Urinary bladder (tissue), 4 donors: ENCODE measurements around the gene DRAXIN. TPM values are rescaled to one million over a fixed set of nuclear protein-coding genes. Genes with fewer than 3 reads are reported as not detected.

Experiments
- DNase-seq: peaks from one replicate; pipeline ENCODE4 v3.0.0-alpha.2; 2015; ENCODE audit errors: extremely low spot score
- H3K27ac ChIP-seq: one replicate; pipeline ENCODE4 v1.5.1; 2013; ENCODE audit warnings: low read depth, mild to moderate bottlenecking, moderate library complexity
- H3K36me3 ChIP-seq: one replicate; pipeline ENCODE4 v1.6.1; 2013; ENCODE audit warnings: mild to moderate bottlenecking, moderate library complexity; ENCODE audit not compliant: insufficient read depth
- H3K4me1 ChIP-seq: one replicate; pipeline ENCODE4 v1.6.1; 2013; ENCODE audit warnings: mild to moderate bottlenecking, moderate library complexity; ENCODE audit not compliant: insufficient read depth
- H3K4me3 ChIP-seq: one replicate; pipeline ENCODE4 v1.5.1; 2013; ENCODE audit warnings: low read depth, low read length
- WGBS: extraction: QIAGEN DNeasy Blood & Tissue Kit; methylation state at CpG from one replicate; pipeline ENCODE4 v1.1.7; 2013; 5-methylcytosine and 5-hydroxymethylcytosine counted together
- polyA plus RNA-seq: library from polyadenylated mRNA; stranded (reverse); fragments of 200-250 nt; gene quantifications from one replicate; pipeline ENCODE4 v1.2.3, GENCODE V29; 2013
- total RNA-seq: library from RNA; depleted of rRNA; stranded (reverse); fragments of >200 nt; gene quantifications from one replicate; pipeline ENCODE4 v1.2.3, GENCODE V29; 2014
- donor health status: healthy with polysubstance abuse.
- donor health status: healthy.

DRAXIN gene
- total and polyA plus RNA-seq, 2 donors: 0.01 to 0.21 TPM

DNA sequence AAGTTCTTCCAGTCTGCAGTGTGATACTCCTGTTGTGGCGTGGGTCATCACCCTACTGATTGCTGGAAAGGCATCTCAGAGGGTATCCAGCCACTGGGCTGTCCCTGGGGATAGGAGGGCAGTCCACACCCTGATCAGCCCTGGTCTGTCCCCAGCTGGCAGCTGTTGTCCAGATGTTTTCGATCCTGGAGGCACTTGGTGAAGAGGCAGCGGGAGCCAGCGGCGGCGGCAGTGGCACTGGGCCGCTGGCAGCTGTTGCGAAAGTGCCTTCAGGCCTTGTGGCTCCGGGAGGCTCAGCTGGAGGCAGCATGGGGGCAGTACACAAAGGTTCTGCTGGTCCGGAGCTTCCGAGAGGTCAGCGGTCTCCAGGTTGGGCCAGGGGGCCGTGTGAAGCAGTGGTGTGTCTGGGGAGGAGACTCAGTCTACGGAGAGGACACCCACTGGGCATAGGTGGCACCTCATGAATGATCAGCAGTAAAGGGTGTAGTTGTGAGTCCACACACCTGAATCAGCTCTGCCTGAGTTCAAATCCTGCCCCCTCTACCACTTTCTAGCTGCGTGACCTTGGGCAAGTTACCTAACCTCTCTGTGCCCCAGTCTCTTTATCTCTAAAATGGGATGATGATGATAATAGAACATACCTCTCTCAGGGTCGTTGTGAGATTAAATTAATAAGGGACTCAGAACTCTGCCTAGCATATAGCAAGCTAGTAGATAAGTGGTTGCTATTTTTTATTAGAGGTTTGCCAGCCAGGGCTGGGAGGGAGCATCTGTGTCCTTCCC, 76.6 kb downstream of the DRAXIN start:
- no peak for DNase-seq
- H3K27ac ChIP-seq: no peak overlapping the region
- no peak overlapping the region for H3K4me3 ChIP-seq
- H3K36me3 ChIP-seq: no peaks in the 10 kb centered on the region
- WGBS: 73% methylated on average over 16 of the region's 16 CpGs
- no peaks in the 10 kb centered on the region for H3K4me1 ChIP-seq

- WGBS: 59% methylated on average over 4 of the region's 4 CpGs
- Histone ChIP-seq H3K27ac (no peak overlapping the region), H3K4me1 (no peaks in the 10 kb centered on the region), H3K4me3 (no peak overlapping the region), H3K36me3 (no peaks in the 10 kb centered on the region)
- DNase-seq: no peak
These were observed 77.3 kb downstream of the DRAXIN start for GRCh38 chr1:11768821-11769220.

- Histone ChIP-seq H3K36me3 (no peaks in the 10 kb centered on the region), H3K4me3 (no peak overlapping the region), H3K4me1 (no peaks in the 10 kb centered on the region), H3K27ac (no peak overlapping the region)
- DNase-seq: no peak
- WGBS: 72% methylated on average over 4 of the region's 4 CpGs
These were observed 77.8 kb downstream of the DRAXIN start for GRCh38 chr1:11769274-11769673.

DNA sequence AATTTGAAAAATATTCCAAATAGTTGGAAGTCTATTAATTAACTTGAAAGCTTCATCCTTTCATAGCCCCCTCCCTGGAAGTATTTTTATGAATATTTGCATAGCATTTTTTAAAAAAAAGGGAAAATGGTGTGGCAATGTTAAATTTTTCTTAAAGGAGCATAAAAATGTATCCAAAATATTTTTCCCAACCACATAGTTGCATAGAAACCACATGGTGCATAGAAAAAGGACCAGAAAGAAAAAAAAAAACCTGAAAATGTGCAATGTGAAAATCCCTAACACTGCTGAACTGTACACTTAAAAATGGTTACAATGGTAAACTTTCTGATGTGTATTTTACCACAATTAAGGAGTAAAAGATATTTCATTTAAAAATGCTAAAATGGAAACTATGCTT, 78.5 kb downstream of the DRAXIN start:
- no peak for DNase-seq
- Histone ChIP-seq H3K4me3 (no peak overlapping the region), H3K4me1 (no peaks in the 10 kb centered on the region), H3K27ac (no peak overlapping the region), H3K36me3 (no peaks in the 10 kb centered on the region)

GRCh38 chr1:11771481-11772043, 80.1 kb downstream of the DRAXIN start:
- no peak for DNase-seq
- Histone ChIP-seq H3K4me3 (no peak overlapping the region), H3K36me3 (no peaks in the 10 kb centered on the region), H3K27ac (no peak overlapping the region), H3K4me1 (no peaks in the 10 kb centered on the region)
- WGBS: 59% methylated on average over 11 of the region's 11 CpGs

DNA sequence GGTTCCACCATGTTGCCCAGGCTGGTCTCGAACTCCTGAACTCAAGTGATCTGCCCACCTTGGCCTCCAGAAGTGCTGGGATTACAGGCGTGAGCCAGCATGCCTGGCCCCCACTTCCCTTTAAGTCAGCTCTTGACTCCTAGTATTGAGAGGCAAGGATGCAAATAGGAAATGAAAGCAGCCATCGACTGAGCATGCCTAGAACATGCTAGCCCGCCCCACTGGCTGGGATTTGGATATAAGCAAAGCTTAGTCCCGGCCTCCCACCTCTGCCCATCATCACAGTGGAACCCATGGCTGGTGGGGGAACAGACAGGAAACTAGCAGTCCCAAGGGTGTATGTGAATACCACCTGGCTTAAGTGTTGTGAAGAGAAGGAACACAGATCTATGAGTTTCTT, 80.9 kb downstream of the DRAXIN start:
- Histone ChIP-seq H3K4me1 (no peaks in the 10 kb centered on the region), H3K36me3 (no peaks in the 10 kb centered on the region), H3K27ac (no peak overlapping the region), H3K4me3 (no peak overlapping the region)
- no peak for DNase-seq
- 53% methylated on average over 5 of the region's 5 CpGs for WGBS

- 84% methylated on average over 9 of the region's 9 CpGs for WGBS
- no peaks in the 10 kb centered on the region for H3K36me3 ChIP-seq
- H3K27ac ChIP-seq: no peak overlapping the region
- no peak for DNase-seq
- no peaks in the 10 kb centered on the region for H3K4me1 ChIP-seq
- no peak overlapping the region for H3K4me3 ChIP-seq
These were observed 83.2 kb downstream of the DRAXIN start for GRCh38 chr1:11774753-11775152.

Other genes with a start within 250 kb of the DRAXIN start
- 0.16 TPM for gene DISP3, start 212.6 kb upstream of the DRAXIN start, total RNA-seq
- 0.04 TPM for gene DISP3, start 212.6 kb upstream of the DRAXIN start, polyA plus RNA-seq
- gene FBXO2, start 37.3 kb upstream of the DRAXIN start, total RNA-seq: 0.42 TPM
- gene FBXO2, start 37.3 kb upstream of the DRAXIN start, polyA plus RNA-seq: 5.5 TPM
- gene FBXO44, start 36.8 kb upstream of the DRAXIN start, total RNA-seq: 6.2 TPM
- 24.3 TPM for gene FBXO44, start 36.8 kb upstream of the DRAXIN start, polyA plus RNA-seq
- 4.0 TPM for gene FBXO6, start 27.5 kb upstream of the DRAXIN start, total RNA-seq
- gene FBXO6, start 27.5 kb upstream of the DRAXIN start, polyA plus RNA-seq: 13.2 TPM
- 20.5 TPM for gene MAD2L2, start 10.6 kb upstream of the DRAXIN start, total RNA-seq
- gene MAD2L2, start 10.6 kb upstream of the DRAXIN start, polyA plus RNA-seq: 47.1 TPM
- gene AGTRAP, start 44.4 kb downstream of the DRAXIN start, total RNA-seq: 21.4 TPM
- gene AGTRAP, start 44.4 kb downstream of the DRAXIN start, polyA plus RNA-seq: 81.8 TPM
- 0.42 TPM for gene C1orf167, start 70.5 kb downstream of the DRAXIN start, total RNA-seq
- gene C1orf167, start 70.5 kb downstream of the DRAXIN start, polyA plus RNA-seq: 3.2 TPM
- 26.9 TPM for gene MTHFR, start 114.3 kb downstream of the DRAXIN start, total RNA-seq
- gene MTHFR, start 114.3 kb downstream of the DRAXIN start, polyA plus RNA-seq: 20.1 TPM
- gene CLCN6, start 114.5 kb downstream of the DRAXIN start, total RNA-seq: 9.9 TPM
- 13.7 TPM for gene CLCN6, start 114.5 kb downstream of the DRAXIN start, polyA plus RNA-seq
- gene NPPA, start 156.1 kb downstream of the DRAXIN start, total RNA-seq: not detected
- 1.0 TPM for gene NPPA, start 156.1 kb downstream of the DRAXIN start, polyA plus RNA-seq
- gene NPPB, start 167.2 kb downstream of the DRAXIN start, total RNA-seq: not detected
- not detected for gene NPPB, start 167.2 kb downstream of the DRAXIN start, polyA plus RNA-seq
- 19.1 TPM for gene KIAA2013, start 234.7 kb downstream of the DRAXIN start, total RNA-seq
- 71.5 TPM for gene KIAA2013, start 234.7 kb downstream of the DRAXIN start, polyA plus RNA-seq
- 93.9 TPM for gene PLOD1, start 243.0 kb downstream of the DRAXIN start, total RNA-seq
- gene PLOD1, start 243.0 kb downstream of the DRAXIN start, polyA plus RNA-seq: 97.5 TPM